GM21447 (cell line): ENCODE results near the gene CPLX1.
"Not testable (repeated sequence)": the region's sequence is repeated elsewhere in the genome, so short reads cannot be mapped to it uniquely, and the experiment has no call there.

Experiments used
- ATAC-seq: cut with Tn5 transposase; IDR thresholded peaks from one replicate; pipeline ENCODE4 v1.9.1; 2021; ENCODE audit not compliant: unreplicated experiment

CPLX1 gene

GRCh38 chr4:761739-762138 lies 64.2 kb downstream of the CPLX1 start:
- no peak for ATAC-seq

GRCh38 chr4:761086-761485 lies 64.8 kb downstream of the CPLX1 start:
- no peak for ATAC-seq

GRCh38 chr4:760616-761015 lies 65.3 kb downstream of the CPLX1 start:
- no peak for ATAC-seq

DNA sequence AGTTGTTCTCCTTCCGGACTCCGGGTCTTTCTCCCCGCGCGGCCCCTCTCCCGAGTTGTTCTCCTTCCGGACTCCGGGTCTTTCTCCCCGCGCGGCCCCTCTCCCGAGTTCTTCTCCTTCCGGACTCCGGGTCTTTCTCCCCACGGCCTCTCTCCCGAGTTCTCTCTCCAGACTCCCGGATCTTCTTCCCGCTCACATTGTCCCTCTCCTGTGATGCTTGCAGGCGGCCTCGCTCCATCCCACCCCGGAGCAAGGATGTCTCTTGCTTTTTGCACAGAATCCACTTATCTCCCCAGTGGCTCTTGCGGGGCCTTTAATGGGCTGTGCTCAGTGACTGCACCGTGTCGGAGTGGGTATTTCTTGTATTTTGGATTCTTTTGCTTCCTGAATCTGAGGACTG lies 66.1 kb downstream of the CPLX1 start:
- not testable (repeated sequence) for ATAC-seq

DNA sequence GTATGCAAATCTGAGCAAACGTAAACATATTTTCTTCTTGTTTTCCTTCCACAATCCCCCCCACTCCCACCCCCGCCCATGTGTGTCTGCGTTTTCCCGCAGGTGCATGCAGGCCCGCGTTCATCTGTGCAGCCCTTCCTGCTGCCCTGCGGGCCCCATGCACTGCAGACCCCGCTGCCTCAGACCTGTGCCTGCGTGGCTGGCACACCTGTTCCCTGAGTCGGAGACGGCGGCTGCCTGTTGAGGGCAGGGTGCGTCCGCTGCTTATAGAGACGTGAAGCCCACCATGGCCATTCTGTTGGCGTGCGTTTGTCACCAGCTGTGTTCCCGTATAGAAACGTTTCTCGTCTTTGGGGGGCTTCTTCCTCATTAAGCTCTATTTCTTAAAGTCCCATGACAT lies 68.8 kb downstream of the CPLX1 start:
- ATAC-seq = no peak

DNA sequence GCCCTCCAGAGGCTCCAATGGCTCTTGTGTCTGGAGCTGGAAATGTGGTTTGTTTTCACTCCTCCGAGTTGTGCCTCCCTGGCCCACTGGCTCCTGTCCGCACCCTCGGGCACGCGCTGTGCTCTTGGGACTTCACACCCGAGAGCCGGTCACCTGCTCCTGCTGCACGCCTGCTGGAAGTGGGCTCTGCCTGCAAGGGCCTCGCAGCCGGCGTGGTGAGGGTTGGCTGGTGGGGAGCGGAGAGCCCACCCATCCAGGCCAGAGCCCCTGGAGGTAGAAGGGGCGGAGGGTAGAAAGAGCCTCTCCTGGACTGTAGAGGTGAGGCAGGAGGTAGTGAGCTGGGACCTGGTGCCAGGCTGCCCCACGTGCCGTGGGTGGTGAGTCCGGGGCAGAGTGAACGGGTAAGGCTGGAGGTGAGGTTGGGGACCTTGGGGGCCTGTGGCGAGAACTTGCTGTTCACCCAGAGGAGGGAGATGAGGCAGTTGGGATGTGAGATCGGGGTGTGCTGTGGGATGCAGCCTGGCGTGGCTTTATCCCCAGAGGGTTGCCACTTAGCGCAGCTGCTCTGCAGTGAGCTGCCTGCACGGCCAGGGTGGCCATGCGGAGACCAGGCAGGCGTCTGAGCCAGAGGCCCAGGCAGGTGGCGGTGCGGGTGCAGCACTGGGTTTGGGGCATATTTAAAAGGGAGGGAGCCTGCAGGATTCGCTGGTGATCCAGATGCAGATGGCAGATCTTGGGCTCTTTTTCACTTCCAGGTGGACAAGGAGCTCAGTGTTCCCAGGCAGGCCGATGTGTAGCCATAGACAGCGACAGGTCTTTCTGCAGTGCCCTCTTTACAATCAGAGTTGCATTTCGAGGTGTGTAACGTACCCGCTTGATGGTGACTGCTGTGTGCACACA lies 71.5 kb downstream of the CPLX1 start:
- ATAC-seq = no peak

DNA sequence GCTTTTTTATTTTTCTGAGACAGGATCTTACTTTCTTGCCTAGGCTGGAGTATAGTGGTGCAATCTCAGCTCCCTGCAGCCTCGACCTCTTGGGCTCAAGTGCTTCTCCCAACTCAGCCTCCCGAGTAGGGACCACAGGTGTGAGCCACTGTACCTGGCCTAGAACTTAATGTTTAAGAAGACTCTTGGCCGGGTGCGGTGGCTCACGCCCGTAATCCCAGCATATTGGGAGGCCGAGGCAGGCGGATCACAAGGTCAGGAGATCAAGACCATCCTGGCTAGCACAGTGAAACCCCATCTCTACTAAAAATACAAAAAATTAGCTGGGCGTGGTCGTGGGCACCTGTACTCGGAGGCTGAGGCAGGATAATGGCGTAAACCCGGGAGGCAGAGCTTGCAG lies 72.7 kb downstream of the CPLX1 start:
- not testable (repeated sequence) for ATAC-seq

GRCh38 chr4:752196-752861 lies 73.6 kb downstream of the CPLX1 start:
- no peak for ATAC-seq

GRCh38 chr4:751676-752075 lies 74.3 kb downstream of the CPLX1 start:
- ATAC-seq = no peak

DNA sequence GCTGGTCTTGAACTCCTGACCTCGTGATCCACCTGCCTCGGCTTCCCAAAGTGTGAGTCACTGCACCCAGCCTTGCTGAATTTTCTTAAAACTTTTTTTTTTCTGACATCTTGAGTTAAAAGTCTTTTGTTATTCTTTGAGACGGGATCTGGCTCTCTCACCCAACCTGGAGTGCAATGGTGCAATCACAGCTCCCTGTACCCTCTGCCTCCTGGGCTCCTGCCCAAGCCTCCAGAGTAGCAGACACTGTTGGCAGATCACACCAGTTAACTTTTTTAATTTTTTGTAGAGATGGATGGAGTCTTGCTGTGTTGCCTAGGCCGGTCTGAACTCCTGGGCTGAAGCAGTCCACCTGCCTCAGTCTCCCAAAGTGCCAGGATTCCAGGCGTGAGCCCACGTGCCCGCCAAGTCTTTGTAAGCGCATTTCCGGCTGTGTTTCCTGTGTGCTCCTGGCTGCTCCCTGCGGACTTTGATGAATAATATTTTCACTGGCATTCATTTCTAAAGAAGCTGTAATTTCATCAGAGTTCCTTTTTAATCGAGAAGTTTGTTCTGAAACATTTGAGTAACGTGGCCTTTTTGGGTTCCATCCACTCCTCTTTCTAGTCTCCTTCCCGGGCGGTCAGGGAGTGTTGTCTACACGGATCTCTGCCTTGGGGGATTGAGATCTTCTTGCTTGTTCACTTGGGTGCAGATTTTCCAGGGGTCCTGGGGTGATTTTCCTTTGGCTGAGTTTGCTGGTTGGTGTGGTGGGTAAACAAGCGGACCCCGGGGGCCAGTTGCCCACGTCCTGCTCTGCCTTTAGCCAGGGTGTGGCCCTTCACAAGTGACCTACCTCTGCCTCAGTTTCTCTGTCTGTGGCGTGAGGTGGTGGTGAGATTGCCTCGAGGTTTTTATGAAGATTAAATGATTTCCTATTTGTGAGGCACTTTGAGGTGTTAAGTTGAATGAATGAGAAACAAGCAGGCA lies 75.9 kb downstream of the CPLX1 start:
- no peak for ATAC-seq

- no peak for ATAC-seq
Observed at GRCh38 chr4:748461-748860, 77.5 kb downstream of the CPLX1 start.

DNA sequence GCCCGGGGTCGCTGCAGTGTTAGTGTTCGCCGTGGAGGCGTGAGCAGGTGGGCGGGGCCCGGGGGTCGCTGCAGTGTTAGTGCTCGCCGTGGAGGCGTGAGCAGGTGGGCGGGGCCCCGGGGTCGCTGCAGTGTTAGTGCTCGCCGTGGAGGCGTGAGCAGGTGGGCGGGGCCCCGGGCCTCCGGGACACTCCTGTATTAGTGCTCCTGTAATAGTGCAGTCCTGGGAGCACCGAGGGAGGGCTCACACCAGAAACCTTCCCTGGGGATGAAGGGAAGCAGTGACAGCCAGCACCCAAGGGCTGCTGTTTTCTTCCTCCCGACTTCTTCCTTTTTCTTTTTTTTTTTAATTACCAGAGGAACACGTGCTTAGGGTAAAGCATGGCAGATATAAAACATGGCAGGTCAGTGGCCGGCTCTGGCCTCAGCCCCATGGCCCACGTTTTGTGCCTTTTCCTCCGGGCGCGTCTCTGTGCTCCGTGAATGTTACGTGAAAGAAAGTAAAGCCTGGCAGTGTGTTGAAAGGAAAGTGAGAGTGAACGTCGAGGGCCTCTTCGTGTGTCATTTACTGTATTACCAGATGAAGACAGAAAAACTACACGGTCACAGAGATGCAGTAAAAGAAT lies 78.3 kb downstream of the CPLX1 start:
- no peak for ATAC-seq

GRCh38 chr4:744212-744841 lies 81.6 kb downstream of the CPLX1 start:
- no peak for ATAC-seq

- ATAC-seq = no peak
Observed at GRCh38 chr4:743463-744211, 82.3 kb downstream of the CPLX1 start.

- ATAC-seq = peak; percentile 61
Observed at GRCh38 chr4:742742-743311, 83.1 kb downstream of the CPLX1 start.

DNA sequence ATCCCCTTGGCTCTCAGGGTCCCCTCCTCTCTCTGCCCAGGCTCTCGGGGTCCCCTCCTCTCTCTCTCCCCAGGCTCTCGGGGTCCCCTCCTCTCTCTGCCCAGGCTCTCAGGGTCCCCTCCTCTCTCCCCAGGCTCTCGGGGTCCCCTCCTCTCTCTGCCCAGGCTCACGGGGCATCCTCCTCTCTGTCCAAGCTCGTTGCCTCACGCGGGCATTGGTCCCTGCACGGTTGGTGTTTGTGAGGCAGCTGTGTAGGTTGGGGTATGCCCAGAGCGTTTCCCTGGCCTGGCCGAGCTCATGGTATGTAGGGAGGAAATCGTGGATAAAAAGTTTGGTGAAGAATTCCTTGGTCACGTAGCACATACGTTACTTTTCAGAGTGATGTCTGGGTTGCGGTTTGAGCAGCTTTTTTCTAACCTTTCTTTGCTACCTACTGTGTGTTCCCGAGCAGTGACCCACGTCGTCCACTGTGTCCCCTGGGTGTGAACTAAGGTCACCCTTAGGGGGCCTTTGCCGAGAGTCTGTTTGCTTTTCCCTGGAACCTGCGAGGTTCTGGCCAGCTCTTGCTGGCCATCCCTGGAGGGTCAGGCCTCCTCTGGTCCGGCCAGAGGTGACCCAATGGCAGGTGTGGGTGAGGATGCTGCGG lies 83.7 kb downstream of the CPLX1 start:
- no peak for ATAC-seq

DNA sequence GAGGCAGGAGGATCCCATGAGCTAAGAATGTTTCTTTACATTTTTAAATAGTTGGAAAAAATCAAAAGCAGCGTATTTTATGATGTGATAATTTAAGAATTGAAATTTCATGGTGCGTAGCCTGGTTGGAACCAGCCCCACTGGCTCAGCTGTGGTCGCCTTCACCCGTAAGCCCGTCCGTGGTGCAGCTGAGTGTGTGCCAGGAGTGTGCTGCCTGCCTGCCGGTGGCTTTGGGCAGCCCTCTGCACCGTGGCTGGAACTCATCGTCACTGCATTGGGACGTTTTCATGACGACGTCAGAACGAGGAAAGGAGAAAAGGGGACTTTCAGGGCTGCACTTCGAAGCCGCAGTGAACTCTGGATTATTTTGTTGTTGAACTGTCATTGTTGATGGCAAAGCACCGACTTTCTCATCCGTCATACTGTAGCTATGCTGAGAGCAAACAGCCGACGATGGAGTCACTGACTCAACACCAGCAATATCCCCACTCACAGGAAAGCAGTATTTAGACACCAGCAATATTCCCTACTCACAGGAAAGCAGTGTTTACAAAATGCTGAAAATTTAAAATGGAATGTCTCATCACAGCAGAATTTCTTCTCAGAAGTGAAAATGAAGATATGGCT lies 85.2 kb downstream of the CPLX1 start:
- no peak for ATAC-seq

DNA sequence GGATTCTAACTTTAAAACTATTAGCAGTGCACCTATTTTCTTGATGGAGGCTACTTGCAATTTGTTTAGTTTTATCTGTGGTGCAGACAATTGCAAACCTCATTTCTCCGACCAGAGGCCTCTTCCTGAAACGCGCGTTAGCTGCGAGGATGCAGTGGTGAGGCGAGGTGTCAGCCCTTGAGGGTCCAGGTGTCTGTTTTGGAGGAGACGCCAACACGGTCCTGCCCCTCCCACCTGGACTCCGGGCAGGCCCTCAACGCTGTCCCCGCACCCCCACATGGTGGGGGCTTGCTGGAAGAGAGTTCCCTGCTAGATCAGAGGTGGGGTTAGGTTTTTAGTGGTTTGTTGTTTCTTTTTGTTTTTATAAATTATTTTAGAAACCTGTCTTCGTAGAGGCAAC lies 85.9 kb downstream of the CPLX1 start:
- ATAC-seq = no peak
